Stimulated activated CD8-positive, alpha-beta memory T cell treated with anti-CD3 and anti-CD28 coated beads, Interleukin-12 subunit alpha, Interleukin-12 subunit beta, amount 100 ng/mL, for 4 hours (primary cell): ENCODE measurements around the gene ZNF423.

Experiments used
- DNase-seq: peaks from one replicate; pipeline ENCODE4 v3.0.0-alpha.2; 2020; ENCODE audit warnings: low read depth

ZNF423 gene

DNA sequence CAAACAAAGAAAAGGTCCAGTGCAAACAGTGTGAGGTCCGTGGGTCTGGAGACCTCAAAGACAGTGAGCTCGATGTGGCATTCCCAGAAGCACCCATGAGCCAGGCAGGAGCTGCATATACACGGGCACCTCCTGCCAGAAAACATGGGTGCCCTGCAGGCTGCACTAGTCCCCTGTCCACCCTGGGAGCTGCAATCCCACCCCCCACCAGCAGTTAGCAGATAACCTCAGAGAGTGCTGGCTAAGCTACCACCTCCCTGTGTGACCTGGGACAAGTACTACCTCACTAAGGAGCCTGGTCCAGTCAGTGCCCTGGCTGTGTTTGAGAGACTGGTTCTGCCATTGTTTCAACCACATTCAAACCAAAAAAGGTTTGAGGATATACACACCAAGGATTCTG lies 135.7 kb downstream of the ZNF423 start:
- DNase-seq: no peak

- DNase-seq: no peak
Observed at GRCh38 chr16:49717689-49718088, 138.2 kb downstream of the ZNF423 start.

GRCh38 chr16:49716339-49716934 lies 139.5 kb downstream of the ZNF423 start:
- no peak for DNase-seq

- DNase-seq: no peak
Observed at GRCh38 chr16:49713770-49714169, 142.1 kb downstream of the ZNF423 start.

- DNase-seq: no peak
Observed at GRCh38 chr16:49712542-49712941, 143.4 kb downstream of the ZNF423 start.

- no peak for DNase-seq
Observed at GRCh38 chr16:49712106-49712505, 143.8 kb downstream of the ZNF423 start.

DNA sequence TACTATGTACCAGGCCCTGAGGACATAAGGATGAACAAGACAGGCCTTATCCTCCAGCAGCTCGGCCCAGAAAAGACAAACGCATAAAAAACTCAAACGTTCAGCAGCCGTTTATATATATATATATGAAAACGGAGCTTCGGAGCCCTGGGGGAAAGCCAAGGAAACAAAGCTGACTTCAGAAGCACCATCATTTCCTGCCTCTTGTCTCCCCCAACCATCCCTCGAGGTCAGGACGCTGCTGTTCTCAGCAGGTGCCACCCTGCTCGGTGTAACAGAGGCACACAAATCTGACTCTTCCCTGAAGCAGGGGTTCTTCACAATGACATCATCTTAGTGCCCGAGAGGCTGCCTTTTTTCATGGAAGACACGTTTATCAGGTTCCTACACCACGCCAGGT lies 146.9 kb downstream of the ZNF423 start:
- no peak for DNase-seq

- no peak for DNase-seq
Observed at GRCh38 chr16:49708491-49708890, 147.4 kb downstream of the ZNF423 start.

DNA sequence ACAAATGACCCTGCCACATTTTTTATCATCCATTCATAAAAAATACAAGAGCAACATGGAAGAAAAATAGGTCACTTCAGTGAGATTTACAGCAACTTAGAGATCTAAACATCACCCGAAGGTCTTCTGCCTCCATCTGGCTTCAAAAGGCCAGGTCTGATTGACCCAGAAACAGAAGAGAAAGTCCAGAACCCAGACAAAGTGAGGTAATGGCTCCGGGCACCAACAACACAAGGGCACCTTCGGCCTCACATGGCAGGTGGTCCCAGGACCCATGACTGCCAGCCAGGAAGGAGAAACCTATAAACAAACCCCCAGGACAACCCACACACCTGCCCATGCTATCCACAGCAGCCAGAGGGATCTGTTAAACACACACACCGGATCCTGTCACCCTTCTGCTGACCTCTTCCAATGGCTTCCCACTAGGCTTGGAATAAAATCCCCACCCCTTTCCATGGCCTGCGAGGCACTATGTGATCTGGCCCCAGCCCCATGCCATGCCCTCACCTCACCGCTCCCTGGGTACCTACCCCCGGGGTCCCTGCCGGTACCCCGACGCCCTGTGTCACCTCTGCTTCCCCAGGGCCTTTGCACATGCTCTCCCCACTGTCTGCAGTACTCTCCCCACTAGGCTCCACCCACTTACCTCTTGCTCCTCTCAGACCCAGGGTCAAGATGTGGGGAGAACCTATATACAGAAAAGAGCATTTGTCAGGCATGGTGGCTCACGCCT lies 149.1 kb downstream of the ZNF423 start:
- no peak for DNase-seq

GRCh38 chr16:49704586-49705155 lies 151.2 kb downstream of the ZNF423 start:
- DNase-seq: no peak

DNA sequence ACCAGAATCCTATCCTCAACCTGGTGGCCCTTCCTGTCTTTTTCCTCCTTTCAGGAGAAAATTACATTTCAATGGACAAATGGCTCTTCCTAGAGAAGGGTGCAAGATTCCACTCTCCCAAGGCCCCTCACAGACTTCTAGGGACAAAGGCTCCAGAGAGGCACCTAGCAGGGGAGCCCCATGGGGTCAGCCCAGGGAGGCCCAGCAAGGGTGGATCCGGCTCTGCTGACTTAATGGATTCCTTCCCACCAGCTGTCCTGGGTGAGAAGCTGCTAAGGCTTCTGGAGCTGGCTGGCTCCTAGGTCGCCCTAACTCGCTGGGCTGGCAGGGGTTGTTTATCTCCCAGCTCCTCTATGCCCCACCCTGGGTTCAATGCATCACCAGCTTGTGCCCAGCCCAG lies 152.4 kb downstream of the ZNF423 start:
- no peak for DNase-seq

GRCh38 chr16:49701789-49702494 lies 154.0 kb downstream of the ZNF423 start:
- no peak for DNase-seq

- no peak for DNase-seq
Observed at GRCh38 chr16:49701065-49701685, 154.7 kb downstream of the ZNF423 start.

DNA sequence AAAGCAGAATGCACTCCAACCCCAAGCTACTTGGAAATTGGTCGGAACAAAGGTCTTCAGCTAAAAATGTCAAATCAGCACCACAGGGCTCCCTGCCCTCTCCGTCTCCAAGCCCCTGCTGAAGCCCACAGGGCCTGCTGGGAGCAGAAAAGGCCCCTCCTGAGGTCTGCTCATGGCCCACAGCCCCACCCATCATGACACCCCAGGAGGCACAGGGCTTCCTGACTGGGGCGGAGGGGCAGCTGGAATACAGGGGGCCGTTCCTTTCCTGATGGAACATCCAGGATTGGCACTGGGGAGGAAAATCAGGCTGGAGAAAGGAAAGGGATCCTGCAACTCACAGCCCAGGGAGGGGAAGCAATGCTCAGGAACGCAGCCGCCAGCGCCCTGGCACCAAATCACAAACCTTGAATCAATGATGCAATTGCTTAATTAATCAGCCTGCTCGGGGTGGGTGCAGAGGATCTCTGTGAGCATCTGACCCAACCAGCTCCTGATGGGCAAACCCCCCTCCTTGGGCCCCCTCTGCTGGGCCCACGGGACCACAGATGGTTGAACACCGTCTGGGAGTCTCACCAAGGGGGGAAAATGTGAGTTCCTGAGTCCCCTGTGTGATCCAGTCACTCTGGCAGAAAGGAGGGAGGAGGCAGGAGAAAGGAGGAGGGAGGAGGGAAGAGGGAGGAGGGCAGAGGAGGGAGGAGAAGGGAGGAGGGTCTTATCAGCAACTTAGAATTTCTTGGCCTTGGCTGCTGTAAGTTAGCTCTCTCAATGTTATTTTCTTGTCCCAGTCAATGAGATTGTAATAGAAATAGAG lies 155.5 kb downstream of the ZNF423 start:
- DNase-seq: no peak

DNA sequence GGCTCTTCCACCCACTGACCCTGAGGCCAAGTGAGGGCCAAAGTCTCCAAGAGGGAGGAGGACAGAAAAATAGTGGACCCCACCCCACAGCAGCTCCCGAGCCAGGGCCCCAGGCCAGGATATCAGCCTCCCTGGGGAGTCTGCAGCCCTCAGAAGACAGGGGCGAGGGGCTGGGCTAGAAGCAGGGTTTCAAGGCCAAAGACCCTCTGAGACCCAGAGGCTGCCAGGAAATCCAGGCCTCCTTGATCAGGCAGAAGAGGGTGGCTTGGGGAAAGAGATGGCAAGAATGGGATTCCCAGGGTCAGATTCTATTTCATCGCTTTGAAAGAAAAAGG lies 156.1 kb downstream of the ZNF423 start:
- no peak for DNase-seq

DNA sequence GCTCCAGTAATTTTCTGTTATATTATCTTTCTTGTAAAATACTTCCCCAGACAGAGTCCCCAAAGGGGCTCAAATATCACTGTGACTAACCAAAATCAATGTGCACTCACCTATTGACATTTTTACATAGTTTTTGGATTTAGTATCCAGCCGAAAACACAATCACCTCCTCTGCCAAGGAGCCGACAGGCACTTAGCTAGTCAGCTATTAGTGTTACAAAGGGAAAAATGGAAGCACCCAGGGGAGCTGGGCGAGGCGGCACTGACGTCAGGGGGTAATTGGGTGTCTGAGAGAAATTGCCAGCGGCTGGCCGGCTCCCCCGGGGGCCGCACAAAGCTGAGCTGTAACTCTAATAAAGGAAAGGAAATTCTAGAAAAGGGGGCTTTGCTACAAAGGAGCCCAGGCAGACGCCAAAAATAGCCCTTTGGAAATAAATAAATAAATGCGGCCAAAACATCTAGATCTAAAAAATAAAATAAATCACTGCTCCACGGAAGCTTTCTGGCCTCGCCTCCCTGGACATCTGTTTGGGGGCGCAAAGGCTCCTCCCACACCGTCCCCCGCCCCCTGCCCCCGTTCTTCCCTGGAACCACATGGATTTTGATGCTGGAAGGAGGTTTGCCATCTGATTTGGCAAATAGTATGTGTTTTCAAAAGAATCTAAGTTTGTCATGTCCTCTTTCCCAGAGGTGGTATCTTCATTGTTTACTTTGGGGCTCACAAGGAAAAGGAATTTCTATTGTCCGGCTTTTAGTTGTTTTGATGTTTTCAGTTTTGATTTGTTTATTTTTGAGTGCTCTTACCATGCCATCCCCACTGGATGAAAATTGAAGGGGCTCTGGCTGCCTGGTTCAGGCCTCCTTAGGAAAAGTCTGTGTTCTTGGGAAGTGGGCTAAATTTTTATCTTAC lies 156.7 kb downstream of the ZNF423 start:
- DNase-seq: no peak

- no peak for DNase-seq
Observed at GRCh38 chr16:49698453-49698815, 157.5 kb downstream of the ZNF423 start.

DNA sequence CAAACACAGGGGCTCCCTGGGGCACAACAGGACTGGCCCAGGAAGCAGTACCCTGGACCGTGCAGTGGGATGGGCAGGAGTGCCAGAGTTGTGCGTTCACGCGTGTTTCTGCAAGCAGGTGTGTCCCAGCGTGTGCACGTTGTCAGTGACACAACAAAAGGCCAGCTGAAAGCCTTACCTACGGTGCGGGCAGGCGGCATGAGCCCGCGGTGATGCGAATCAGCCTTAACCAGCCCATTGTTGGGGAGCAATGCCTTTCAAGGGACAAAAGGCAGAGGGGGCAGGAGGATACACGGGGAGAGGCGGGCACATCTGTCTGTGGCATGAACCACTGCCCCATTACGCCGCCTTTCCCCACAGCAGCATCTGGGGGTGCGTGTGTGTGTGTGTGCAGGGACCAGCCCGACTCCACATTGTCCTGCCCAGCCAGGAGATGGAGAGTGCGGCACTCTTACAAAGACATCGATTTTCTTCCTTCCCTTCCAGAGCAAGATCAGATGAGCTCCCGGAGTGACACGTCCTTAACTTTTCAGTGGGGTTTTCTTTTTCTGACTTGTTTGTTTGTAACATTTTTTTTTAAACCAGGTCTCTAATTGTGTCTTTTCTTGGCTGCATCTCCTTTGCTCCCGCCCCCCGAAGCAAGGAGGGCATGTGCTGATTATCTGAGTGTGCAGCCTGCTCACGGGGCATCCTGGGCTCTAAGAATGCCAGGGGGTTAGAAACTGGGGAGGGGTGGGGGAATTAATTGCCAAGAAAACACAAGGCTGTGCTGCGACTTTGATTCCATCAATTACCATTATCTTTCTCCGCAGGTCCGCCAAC lies 158.1 kb downstream of the ZNF423 start:
- no peak for DNase-seq

DNA sequence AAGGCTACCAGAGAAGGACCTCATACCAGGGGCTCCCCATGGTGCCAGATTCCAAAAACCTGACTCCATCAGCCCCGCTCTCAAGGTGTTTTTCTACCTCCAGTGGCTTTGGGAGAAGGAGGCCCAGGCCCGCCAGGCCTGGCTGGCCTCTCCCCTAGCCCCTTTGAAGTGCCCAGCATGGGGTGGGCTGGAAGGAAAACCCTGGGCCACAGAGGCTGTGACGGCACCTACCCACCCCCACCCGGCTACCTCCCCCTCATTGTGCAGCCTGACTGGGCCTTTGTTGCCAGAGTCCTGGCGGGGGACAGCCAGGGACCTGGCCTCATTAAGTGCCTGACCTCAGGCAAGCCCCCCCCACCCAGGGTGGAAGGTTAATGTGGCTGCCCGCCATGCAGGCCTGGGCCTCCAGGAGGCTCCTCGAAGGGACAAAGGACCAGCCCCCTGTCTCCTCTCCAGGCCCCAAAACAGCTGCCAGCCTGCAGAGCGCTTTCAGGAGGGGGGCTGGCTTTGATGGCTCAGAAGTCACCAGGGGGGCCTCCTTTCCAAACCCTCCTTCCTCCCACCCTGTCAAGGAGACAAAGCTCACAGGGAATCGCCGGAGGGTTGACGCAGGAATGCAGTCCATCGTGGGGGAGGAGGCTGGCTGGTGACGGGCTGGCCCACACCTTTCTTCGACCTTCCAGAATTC lies 159.4 kb downstream of the ZNF423 start:
- DNase-seq: no peak
